Kidney (tissue), 22 donors: ENCODE results near the gene WNT16. TPM values are rescaled to one million over a fixed set of nuclear protein-coding genes. Genes with fewer than 3 reads are reported as not detected.

Source experiments
- DNase-seq, 5 donors: peaks; one replicate each; pipeline ENCODE4 v3.0.0-alpha.2; 2013 to 2020
- FAIRE-seq: peaks from 2 replicates; lab custom pipeline; 2012; peaks lifted over from hg19 to GRCh38; lab: Jason Lieb, UNC
- H3K27ac ChIP-seq, 2 donors: one replicate each; pipeline ENCODE4 v1.7.0; 2013; ENCODE audit warnings: low read depth in 2 of 2, low read length in 2 of 2, inconsistent platforms in 1 of 2
- H3K27me3 ChIP-seq: one replicate; pipeline ENCODE4 v1.7.1; 2013; ENCODE audit warnings: low read length, inconsistent platforms; ENCODE audit not compliant: control insufficient read depth, insufficient read depth
- H3K36me3 ChIP-seq, 3 donors: one replicate each; pipeline versions ENCODE4 v1.7.0 to v1.7.1; 2013; ENCODE audit warnings: low read length in 3 of 3, control low read depth in 1 of 3, inconsistent platforms in 1 of 3; ENCODE audit not compliant: insufficient read depth in 3 of 3, control insufficient read depth in 2 of 3
- H3K4me1 ChIP-seq, 3 donors: one replicate each; pipeline versions ENCODE4 v1.7.0 to v1.7.1; 2013; ENCODE audit warnings: low read length in 3 of 3, inconsistent platforms in 1 of 3, low read depth in 1 of 3; ENCODE audit not compliant: control insufficient read depth in 2 of 3, insufficient read depth in 2 of 3
- H3K4me3 ChIP-seq, 3 donors: one replicate each; pipeline versions ENCODE4 v1.7.0 to v1.8.1; 2013; ENCODE audit warnings: low read length in 3 of 3, control low read depth in 1 of 3, inconsistent platforms in 1 of 3
- H3K9ac ChIP-seq, 3 donors: one replicate each; pipeline versions ENCODE4 v1.7.0 to v1.7.1; 2013; ENCODE audit warnings: low read length in 3 of 3, control low read depth in 1 of 3, inconsistent platforms in 1 of 3
- H3K9me3 ChIP-seq, 3 donors: one replicate each; pipeline versions ENCODE4 v1.7.0 to v1.7.1; 2013; ENCODE audit warnings: low read length in 3 of 3, control low read depth in 1 of 3, inconsistent platforms in 1 of 3; ENCODE audit not compliant: control insufficient read depth in 2 of 3, insufficient read depth in 1 of 3
- CTCF ChIP-seq: IDR thresholded peaks from 3 replicates; pipeline ENCODE4 v1.5.1; 2012; ENCODE audit warnings: mild to moderate bottlenecking, moderate library complexity, borderline replicate concordance; ENCODE audit not compliant: insufficient read depth; ENCODE audit errors: extremely low read depth
- intact Hi-C: fragments of 100-400 bp; cut with DNase I; formaldehyde crosslinking; loops from one replicate; pipeline ENCODE4 v1.11.1; 2022
- long read RNA-seq, 10 donors: library from polyadenylated mRNA in 1 of 10; unstranded in 1 of 10; transcript quantifications; one replicate each; pipeline ENCODE4 v2.0.0 and lab custom pipeline, GENCODE V29; 2021 to 2026
- polyA plus RNA-seq: library from polyadenylated mRNA; stranded (reverse); fragments of 350-450 nt; fragmentation: Illumina TruSeq; extraction: RNeasy Lipid Tissue Mini Kit (QIAGEN cat#74804); gene quantifications from one replicate; pipeline ENCODE4 v1.2.3, GENCODE V29; 2014; ENCODE audit warnings: low read depth, low replicate concordance; ENCODE audit not compliant: insufficient read depth
- total RNA-seq: library from RNA; stranded (reverse); fragmentation: NEBNext Ultra II Directional; extraction: Animal tissue kit (Norgen Biotek cat#: 25700); gene quantifications from one replicate; pipeline ENCODE4 v1.2.1, GENCODE V29; 2021
- donor health status: control.
- donor health status: control.
- donor health status: control.
- donor health status: control.
- donor health status: control.
- donor health status: DM: yes; HTN: yes; CAD: no.
- donor health status: Normal renal cell carcinoma (clear cell type).

Gene WNT16
- total RNA-seq (not detected), polyA plus RNA-seq (not detected)
- long read RNA-seq, donor 1 = 0 reads
- long read RNA-seq, donor 2 = 0 reads
- long read RNA-seq, donor 3 = 0 reads
- long read RNA-seq, donor 4 = 0 reads
- long read RNA-seq, donor 5 = 0 reads
- long read RNA-seq, donor 6 = 0 reads
- long read RNA-seq, donor 7 = 0 reads
- long read RNA-seq, donor 8 = 0 reads
- long read RNA-seq, donor 9 = 0 reads
- long read RNA-seq, donor 10 = 0 reads

- Histone ChIP-seq H3K27ac (no peak within 1 kb of the TSS), H3K4me1 (peaks cover 0 to 8% (median 0%) of the 10 kb centered on the region in 3 donors), H3K27me3 (peaks cover 31% of the 10 kb centered on the region), H3K9me3 (no peaks in the 10 kb centered on the region), H3K4me3 (peak within 1 kb of the TSS in 2 of 3 donors; percentile 23 to 52), H3K9ac (no peak within 1 kb of the TSS), H3K36me3 (no peaks in the 10 kb centered on the region)
- no peak for TF ChIP-seq CTCF
- intact Hi-C loops = no loop called here
- FAIRE-seq (no peak), DNase-seq (peak in 4 of 5 donors; percentile 22 to 48 (median 26))
Measured at GRCh38 chr7:121328508-121329190, at the start of gene WNT16. TSS of gene WNT16 (plus strand) at chr7:121329000. CDS start at chr7:121329293, 293 bp downstream.

- no peaks in the 10 kb centered on the region for H3K9me3 ChIP-seq
- H3K9ac ChIP-seq = no peak overlapping the region
- no peak for DNase-seq
- H3K27ac ChIP-seq = no peak overlapping the region
- no peaks in the 10 kb centered on the region for H3K4me1 ChIP-seq
- FAIRE-seq = no peak
- H3K4me3 ChIP-seq = no peak overlapping the region
- intact Hi-C loops = no loop called here
- no peaks in the 10 kb centered on the region for H3K36me3 ChIP-seq
- TF ChIP-seq CTCF = no peak
- no peaks in the 10 kb centered on the region for H3K27me3 ChIP-seq
Measured at GRCh38 chr7:121279060-121279620, 49.7 kb upstream of the WNT16 start.

GRCh38 chr7:121279822-121280221, 49.0 kb upstream of the WNT16 start:
- H3K9me3 ChIP-seq = no peaks in the 10 kb centered on the region
- H3K4me3 ChIP-seq = no peak overlapping the region
- H3K27me3 ChIP-seq = no peaks in the 10 kb centered on the region
- H3K4me1 ChIP-seq = no peaks in the 10 kb centered on the region
- no peaks in the 10 kb centered on the region for H3K36me3 ChIP-seq
- H3K27ac ChIP-seq = no peak overlapping the region
- TF ChIP-seq CTCF = no peak
- FAIRE-seq (no peak), DNase-seq (no peak)
- intact Hi-C loops = no loop called here
- no peak overlapping the region for H3K9ac ChIP-seq
